H9 (cell line): ENCODE results near the gene GDI1. TPM values are rescaled to one million over a fixed set of nuclear protein-coding genes. Genes with fewer than 3 reads are reported as not detected.
A peak's percentile ranks its signal among the peaks of the same experiment; 100 is the strongest.

Source experiments
- DNase-seq: peaks from one replicate; pipeline ENCODE4 v3.0.0-alpha.2; 2017
- H2AFZ ChIP-seq: one replicate; pipeline ENCODE4 v1.6.1; 2013; ENCODE audit warnings: mild to moderate bottlenecking, low read length, control low read depth, moderate library complexity
- H2AK5ac ChIP-seq: 2 replicates; pipeline ENCODE4 v1.6.1; 2013; ENCODE audit warnings: low read length, control low read depth, mixed read lengths; ENCODE audit not compliant: insufficient read length
- H2BK120ac ChIP-seq: one replicate; pipeline ENCODE4 v1.6.1; 2013; ENCODE audit warnings: low read depth, mild to moderate bottlenecking, low read length, control low read depth, inconsistent platforms; ENCODE audit not compliant: poor library complexity, severe bottlenecking
- H2BK12ac ChIP-seq: 2 replicates; pipeline ENCODE4 v1.6.1; 2013; ENCODE audit warnings: low read length, control low read depth, mixed read lengths, low read depth; ENCODE audit not compliant: insufficient read length
- H2BK15ac ChIP-seq: 2 replicates; pipeline ENCODE4 v1.6.1; 2013; ENCODE audit warnings: low read depth, low read length, control low read depth
- H2BK20ac ChIP-seq: one replicate; pipeline ENCODE4 v1.6.1; 2013; ENCODE audit warnings: low read depth, mild to moderate bottlenecking, low read length, control low read depth, inconsistent platforms; ENCODE audit not compliant: poor library complexity, severe bottlenecking
- H2BK5ac ChIP-seq: 2 replicates; pipeline ENCODE4 v1.6.1; 2013; ENCODE audit warnings: low read length, control low read depth, mixed read lengths; ENCODE audit not compliant: insufficient read length
- H3K14ac ChIP-seq: 2 replicates; pipeline ENCODE4 v1.6.1; 2013; ENCODE audit warnings: low read length, control low read depth; ENCODE audit not compliant: insufficient read depth
- H3K18ac ChIP-seq: 2 replicates; pipeline ENCODE4 v1.6.1; 2013; ENCODE audit warnings: low read depth, mild to moderate bottlenecking, mixed read lengths, low read length, control low read depth; ENCODE audit not compliant: insufficient read length
- H3K23ac ChIP-seq: 2 replicates; pipeline ENCODE4 v1.6.1; 2013; ENCODE audit warnings: low read length, control low read depth, mixed read lengths, low read depth; ENCODE audit not compliant: insufficient read length
- H3K23me2 ChIP-seq: 2 replicates; pipeline ENCODE4 v1.6.1; 2013; ENCODE audit warnings: low read depth, mild to moderate bottlenecking, mixed read lengths, low read length, control low read depth; ENCODE audit not compliant: insufficient read length, poor library complexity, severe bottlenecking
- H3K27ac ChIP-seq: 2 replicates; pipeline ENCODE4 v1.5.1; 2013; ENCODE audit warnings: low read length, control low read depth, mixed read lengths, low read depth; ENCODE audit not compliant: insufficient read length
- H3K27me3 ChIP-seq: 2 replicates; pipeline ENCODE4 v1.6.1; 2013; ENCODE audit warnings: low read length, control low read depth, inconsistent platforms; ENCODE audit not compliant: insufficient read depth
- H3K4ac ChIP-seq: 2 replicates; pipeline ENCODE4 v1.6.1; 2013; ENCODE audit warnings: low read depth, mild to moderate bottlenecking, control low read depth, inconsistent platforms, low read length, moderate library complexity
- H3K4me1 ChIP-seq: 2 replicates; pipeline ENCODE4 v1.6.1; 2013; ENCODE audit warnings: low read length, control low read depth, inconsistent platforms; ENCODE audit not compliant: insufficient read depth
- H3K4me2 ChIP-seq: 2 replicates; pipeline ENCODE4 v1.6.1; 2013; ENCODE audit warnings: low read length, control low read depth, mixed read lengths; ENCODE audit not compliant: insufficient read length, insufficient read depth
- H3K56ac ChIP-seq: 2 replicates; pipeline ENCODE4 v1.6.1; 2013; ENCODE audit warnings: low read depth, mild to moderate bottlenecking, mixed read lengths, low read length, control low read depth; ENCODE audit not compliant: insufficient read length
- H3K79me1 ChIP-seq: 2 replicates; pipeline ENCODE4 v1.6.1; 2013; ENCODE audit warnings: low read depth, mild to moderate bottlenecking, moderate library complexity, low read length, control low read depth, inconsistent platforms; ENCODE audit not compliant: insufficient read depth, poor library complexity, severe bottlenecking
- H3K79me2 ChIP-seq: 2 replicates; pipeline ENCODE4 v1.6.1; 2013; ENCODE audit warnings: low read length, control low read depth, inconsistent platforms; ENCODE audit not compliant: insufficient read depth
- H3K9ac ChIP-seq: 2 replicates; pipeline ENCODE4 v1.6.1; 2013; ENCODE audit warnings: low read length, control low read depth, mixed read lengths; ENCODE audit not compliant: insufficient read length; ENCODE audit errors: extremely low read depth
- H3K9me3 ChIP-seq: one replicate; pipeline ENCODE4 v1.6.1; 2013; ENCODE audit warnings: low read depth, low read length, inconsistent platforms; ENCODE audit not compliant: control insufficient read depth
- H3T11ph ChIP-seq: one replicate; pipeline ENCODE4 v1.6.1; 2013; ENCODE audit warnings: mild to moderate bottlenecking, low read length, control low read depth, inconsistent platforms
- H4K20me1 ChIP-seq: one replicate; pipeline ENCODE4 v1.6.1; 2013; ENCODE audit not compliant: control insufficient read depth, insufficient read length, insufficient read depth
- H4K5ac ChIP-seq: 2 replicates; pipeline ENCODE4 v1.6.1; 2013; ENCODE audit warnings: low read depth, mild to moderate bottlenecking, mixed read lengths, low read length, control low read depth; ENCODE audit not compliant: insufficient read length
- H4K8ac ChIP-seq: replicated peaks from 2 replicates; pipeline ENCODE4 v1.6.1; 2013; ENCODE audit warnings: low read length, control low read depth, mixed read lengths, low read depth; ENCODE audit not compliant: insufficient read length
- H4K91ac ChIP-seq: 2 replicates; pipeline ENCODE4 v1.6.1; 2013; ENCODE audit warnings: low read depth, mild to moderate bottlenecking, moderate library complexity, mixed read lengths, low read length, control low read depth; ENCODE audit not compliant: insufficient read length
- H3K27ac Mint-ChIP-seq, 3 experiments: 2 replicates in 2 of 3; 3 replicates in 1 of 3; pipeline ENCODE4 v1.8.0; 2020 to 2021; ENCODE audit warnings: mixed read lengths in 3 of 3, mild to moderate bottlenecking in 1 of 3, moderate library complexity in 1 of 3
- H3K27me3 Mint-ChIP-seq: 2 replicates; pipeline ENCODE4 v1.8.0; 2021; ENCODE audit warnings: low read depth, mild to moderate bottlenecking, moderate library complexity, mixed read lengths
- H3K36me3 Mint-ChIP-seq, 3 experiments: 2 replicates in 2 of 3; 3 replicates in 1 of 3; pipeline ENCODE4 v1.8.0; 2020 to 2021; ENCODE audit warnings: low read depth in 3 of 3, mixed read lengths in 3 of 3; ENCODE audit not compliant: insufficient read depth in 1 of 3
- H3K4me1 Mint-ChIP-seq, 2 experiments: 2 replicates each; pipeline ENCODE4 v1.8.0; 2020; ENCODE audit warnings: mixed read lengths in 2 of 2
- H3K4me3 Mint-ChIP-seq, 2 experiments: 2 replicates in 1 of 2; 3 replicates in 1 of 2; pipeline ENCODE4 v1.8.0; 2020 to 2021; ENCODE audit warnings: mild to moderate bottlenecking in 2 of 2, mixed read lengths in 2 of 2, moderate library complexity in 1 of 2
- H3K9me3 Mint-ChIP-seq, 2 experiments: 2 replicates in 1 of 2; 3 replicates in 1 of 2; pipeline ENCODE4 v1.8.0; 2020; ENCODE audit warnings: mild to moderate bottlenecking in 2 of 2, mixed read lengths in 2 of 2, moderate library complexity in 1 of 2
- CTCF ChIP-seq: fragments of 200-600 bp; sonication (generic); conservative IDR thresholded peaks from 3 replicates; pipeline ENCODE4 v1.8.0; 2021; ENCODE audit warnings: antibody characterized with exemption, mild to moderate bottlenecking
- WGBS: extraction: QIAGEN DNeasy Blood & Tissue Kit; methylation state at CpG from one replicate; pipeline ENCODE4 v1.1.7; 2013; ENCODE audit warnings: missing lambda C conversion rate, low lambda C conversion rate, mixed read lengths; ENCODE audit not compliant: insufficient read length; ENCODE audit errors: extremely low coverage; 5-methylcytosine and 5-hydroxymethylcytosine counted together
- total RNA-seq: library from RNA; stranded (reverse); gene quantifications from 2 replicates; pipeline ENCODE4 v1.2.1, GENCODE V29; 2021

Gene GDI1
- total RNA-seq, 1 experiment from 2014 or later, result 111 TPM

- H3K27me3 Mint-ChIP-seq, result peaks cover 10% of the 10 kb centered on the region
- Histone ChIP-seq H3K27ac (no peak overlapping the region), H4K20me1 (no peaks in the 10 kb centered on the region), H3K23ac (no peak overlapping the region), H3K9ac (no peak overlapping the region), H3K56ac (no peak overlapping the region), H2BK5ac (no peak overlapping the region), H3K18ac (no peak overlapping the region), H3K14ac (no peak overlapping the region), H3K79me2 (no peaks in the 10 kb centered on the region), H2BK15ac (no peak overlapping the region), H2BK20ac (no peak overlapping the region), H2BK120ac (no peak overlapping the region), H2AFZ (no peak overlapping the region), H3K9me3 (peaks cover 35% of the 10 kb centered on the region), H3K4ac (no peak overlapping the region), H4K91ac (no peak overlapping the region), H3K27me3 (no peaks in the 10 kb centered on the region), H4K8ac (no peak overlapping the region), H3K4me1 (no peaks in the 10 kb centered on the region; the same call in 1 of the 2 replicates), H4K5ac (no peak overlapping the region), H3K23me2 (peaks cover 4% of the 10 kb centered on the region), H3T11ph (no peak overlapping the region), H2BK12ac (no peak overlapping the region), H3K4me2 (no peak overlapping the region), H2AK5ac (no peak overlapping the region), H3K79me1 (no peaks in the 10 kb centered on the region)
- TF ChIP-seq CTCF, result no peak
- no peak overlapping the region for H3K4me3 Mint-ChIP-seq
- H3K27ac Mint-ChIP-seq, result no peak overlapping the region
- peaks cover 4 to 18% (median 13%) of the 10 kb centered on the region in 3 experiments for H3K36me3 Mint-ChIP-seq
- WGBS, result no CpG with 5 or more reads among the region's 7 CpGs
- peaks cover 6 to 15% of the 10 kb centered on the region in 2 experiments for H3K4me1 Mint-ChIP-seq
- H3K9me3 Mint-ChIP-seq, result peaks cover 67 to 79% of the 10 kb centered on the region in 2 experiments
- peak; percentile 15 for DNase-seq
Observed at GRCh38 chrX:154482786-154483185, 45.8 kb downstream of the GDI1 start.
